GM18517 (cell line): ENCODE data around the gene ATP2B3.

Experiments
- ATAC-seq: cut with Tn5 transposase; IDR thresholded peaks from one replicate; pipeline ENCODE4 v1.9.1; 2021; ENCODE audit warnings: mild to moderate bottlenecking, moderate library complexity; ENCODE audit not compliant: unreplicated experiment

ATP2B3 gene

DNA sequence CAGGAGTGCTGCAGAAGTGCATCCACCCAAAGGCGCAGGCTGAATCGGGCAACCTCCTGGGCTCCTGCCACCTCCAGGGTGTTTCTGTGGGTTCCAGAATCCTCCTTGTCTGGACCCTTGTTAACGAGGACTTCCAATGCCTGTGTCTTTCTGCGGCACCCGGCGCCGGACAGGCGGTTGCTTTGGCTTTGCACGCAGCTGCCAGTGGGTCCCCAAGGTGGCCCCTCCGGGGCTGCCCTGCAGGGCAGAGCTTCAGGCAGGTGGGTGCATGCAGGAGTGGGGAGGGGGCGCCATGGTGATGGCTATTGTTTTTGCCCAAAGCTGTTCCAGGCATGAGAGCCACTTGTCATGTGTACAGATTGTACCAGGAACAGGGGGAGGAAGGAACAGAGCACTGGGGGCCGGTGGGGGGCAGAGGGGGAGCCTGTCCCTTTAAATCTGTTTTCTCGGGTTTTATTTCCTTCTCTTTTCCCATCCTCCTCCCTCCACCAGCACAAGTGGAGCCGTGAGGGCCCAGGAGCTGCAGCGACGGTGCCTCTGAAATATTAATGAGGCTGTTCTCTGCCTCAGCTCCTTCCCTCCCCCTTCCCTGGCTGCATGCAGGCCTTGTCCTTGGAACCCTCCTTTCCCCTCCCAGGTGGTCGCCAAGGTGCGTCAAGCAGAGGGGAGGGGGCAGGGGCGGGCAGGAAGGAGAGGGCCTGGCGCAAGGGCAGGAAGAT lies 13.1 kb downstream of the ATP2B3 start:
- no peak for ATAC-seq

- no peak for ATAC-seq
Measured at GRCh38 chrX:153533091-153533490, 15.6 kb downstream of the ATP2B3 start.

GRCh38 chrX:153537080-153537479 lies 19.6 kb downstream of the ATP2B3 start:
- ATAC-seq = no peak

DNA sequence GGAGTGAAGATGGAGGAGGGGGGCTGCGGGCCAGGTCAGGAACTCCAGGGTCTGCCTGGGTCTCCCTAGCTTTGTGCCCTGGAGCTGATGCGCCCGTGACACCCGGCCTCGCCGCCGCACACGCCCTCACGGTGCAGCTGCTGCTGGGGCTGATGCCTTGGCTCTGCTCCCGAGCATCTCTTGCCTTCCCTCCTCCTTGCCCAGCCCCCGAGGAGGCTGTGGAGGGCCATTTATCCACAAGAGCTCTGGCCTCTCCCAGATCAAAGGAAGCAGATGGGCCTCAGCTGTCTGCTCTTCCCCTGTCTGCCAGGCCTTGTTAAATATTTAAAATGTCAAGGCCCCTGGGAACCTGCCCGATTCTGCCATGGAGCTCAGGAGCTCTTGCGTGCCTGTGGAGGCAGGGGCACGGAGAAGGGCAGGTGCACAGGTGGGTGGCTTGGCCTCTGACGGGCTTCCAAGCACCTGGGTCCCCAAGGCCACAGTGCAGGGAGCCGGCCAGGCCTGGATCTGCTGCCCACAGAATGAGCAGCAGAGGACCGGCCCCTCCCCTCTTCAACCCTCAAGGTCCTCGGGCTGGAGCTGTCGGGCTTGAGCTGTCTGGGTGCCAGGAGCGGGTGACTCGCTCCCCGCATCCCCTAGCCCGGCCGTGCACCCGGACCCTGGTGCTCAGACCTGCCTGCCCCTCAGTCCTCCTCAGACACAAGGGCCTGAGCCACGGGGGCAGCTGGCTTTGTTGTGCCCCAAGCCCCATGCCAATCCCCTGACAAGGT lies 20.3 kb downstream of the ATP2B3 start:
- no peak for ATAC-seq

DNA sequence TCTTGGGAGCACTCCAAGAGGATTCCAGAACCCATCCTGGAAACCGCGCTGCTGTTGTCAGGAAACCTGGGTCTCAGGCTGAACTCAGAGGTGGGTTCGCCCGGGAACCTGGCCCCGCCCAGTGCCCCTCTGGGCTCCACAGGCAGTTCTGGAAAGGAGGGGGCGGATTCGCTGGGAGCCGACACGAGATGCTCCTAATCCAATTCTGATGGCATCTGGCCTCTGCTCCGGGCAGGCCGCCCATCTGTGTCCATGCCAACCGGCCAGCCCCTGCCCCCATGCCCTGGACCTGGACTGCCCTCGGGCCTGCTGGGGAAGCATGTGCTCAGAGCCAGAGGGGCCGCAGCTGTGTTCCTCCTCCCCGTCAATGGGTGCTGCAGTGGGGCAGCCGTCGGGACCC lies 21.0 kb downstream of the ATP2B3 start:
- no peak for ATAC-seq

- peak; percentile 70 for ATAC-seq
Measured at GRCh38 chrX:153539171-153539978, 21.9 kb downstream of the ATP2B3 start.

DNA sequence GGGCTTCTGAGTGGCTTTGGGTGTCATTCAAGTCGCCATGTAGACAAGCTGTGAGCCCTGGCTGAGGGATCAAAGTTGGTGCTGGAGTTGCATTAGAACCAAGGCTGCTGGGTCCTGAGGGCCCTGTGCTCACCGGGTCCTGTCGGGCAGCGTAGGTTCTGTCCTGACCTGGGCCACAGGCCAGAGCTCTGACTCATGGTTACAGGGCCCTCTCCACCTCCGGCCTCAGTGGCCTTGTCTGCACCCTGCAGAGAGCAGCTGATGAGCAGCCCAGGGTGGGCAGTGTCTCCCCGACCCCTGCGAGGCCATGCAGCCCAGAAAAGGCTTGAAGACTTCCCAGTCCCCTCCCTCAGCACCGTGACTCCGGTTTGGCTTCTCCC lies 22.5 kb downstream of the ATP2B3 start:
- no peak for ATAC-seq

DNA sequence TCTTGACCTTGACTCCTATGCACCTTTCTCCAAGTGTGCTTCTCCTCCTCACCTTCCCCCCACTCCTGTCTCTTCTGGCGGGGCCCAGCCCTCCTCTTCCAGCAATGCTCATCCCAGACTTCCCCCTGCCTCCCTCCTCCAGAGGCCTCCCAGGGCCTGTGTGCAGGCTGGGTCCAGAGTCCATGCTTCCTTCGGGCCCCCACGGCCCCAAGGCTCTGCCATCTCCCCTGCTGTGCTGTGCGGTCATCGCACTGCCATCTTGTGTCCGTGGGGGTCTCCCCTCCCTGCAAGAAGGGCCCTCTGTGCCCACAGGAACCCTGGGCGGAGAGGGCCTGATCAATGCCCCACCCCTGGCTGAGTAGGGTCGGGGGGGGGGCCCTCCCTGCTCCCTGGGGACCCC lies 27.3 kb downstream of the ATP2B3 start:
- no peak for ATAC-seq

GRCh38 chrX:153546386-153546785 lies 28.9 kb downstream of the ATP2B3 start:
- no peak for ATAC-seq

- no peak for ATAC-seq
Measured at GRCh38 chrX:153547195-153547594, 29.8 kb downstream of the ATP2B3 start.

- ATAC-seq = no peak
Measured at GRCh38 chrX:153549231-153549630, 31.8 kb downstream of the ATP2B3 start.

DNA sequence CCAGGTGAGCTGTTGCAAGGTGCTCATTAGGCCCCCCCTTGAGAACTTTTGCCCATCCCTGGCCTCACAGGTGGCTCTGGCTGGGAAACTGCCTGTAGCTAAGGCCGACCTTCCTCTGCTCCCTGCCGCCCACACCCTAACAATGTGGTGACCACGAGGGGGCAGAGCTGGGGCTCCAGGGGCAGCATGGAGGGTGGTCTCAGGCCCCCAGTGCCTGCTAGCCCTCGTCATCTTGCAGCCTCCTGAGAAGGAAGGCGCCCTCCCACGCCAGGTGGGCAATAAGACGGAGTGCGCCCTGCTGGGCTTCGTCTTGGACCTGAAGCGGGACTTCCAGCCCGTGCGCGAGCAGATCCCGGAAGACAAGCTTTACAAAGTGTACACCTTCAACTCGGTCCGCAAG lies 32.4 kb downstream of the ATP2B3 start:
- no peak for ATAC-seq

- ATAC-seq = no peak
Measured at GRCh38 chrX:153551135-153551534, 33.7 kb downstream of the ATP2B3 start.

GRCh38 chrX:153554519-153555167 lies 37.2 kb downstream of the ATP2B3 start:
- no peak for ATAC-seq

DNA sequence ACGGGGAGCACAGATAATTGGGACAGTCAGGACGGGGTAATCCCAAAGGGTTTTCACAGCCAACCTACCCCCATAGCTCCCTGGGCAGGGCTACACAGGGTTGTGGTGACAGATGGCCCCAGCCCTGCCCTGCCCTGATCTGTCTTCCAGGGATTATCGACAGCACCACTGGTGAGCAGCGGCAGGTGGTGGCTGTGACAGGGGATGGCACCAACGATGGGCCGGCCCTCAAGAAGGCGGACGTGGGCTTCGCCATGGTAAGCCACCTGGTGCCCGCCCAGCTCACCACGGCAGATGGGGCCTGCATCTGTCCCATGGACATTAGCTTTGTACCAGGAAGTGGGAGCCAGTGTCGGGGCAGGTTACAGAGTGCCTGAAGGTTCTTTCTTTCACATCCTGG lies 39.3 kb downstream of the ATP2B3 start:
- ATAC-seq = no peak

DNA sequence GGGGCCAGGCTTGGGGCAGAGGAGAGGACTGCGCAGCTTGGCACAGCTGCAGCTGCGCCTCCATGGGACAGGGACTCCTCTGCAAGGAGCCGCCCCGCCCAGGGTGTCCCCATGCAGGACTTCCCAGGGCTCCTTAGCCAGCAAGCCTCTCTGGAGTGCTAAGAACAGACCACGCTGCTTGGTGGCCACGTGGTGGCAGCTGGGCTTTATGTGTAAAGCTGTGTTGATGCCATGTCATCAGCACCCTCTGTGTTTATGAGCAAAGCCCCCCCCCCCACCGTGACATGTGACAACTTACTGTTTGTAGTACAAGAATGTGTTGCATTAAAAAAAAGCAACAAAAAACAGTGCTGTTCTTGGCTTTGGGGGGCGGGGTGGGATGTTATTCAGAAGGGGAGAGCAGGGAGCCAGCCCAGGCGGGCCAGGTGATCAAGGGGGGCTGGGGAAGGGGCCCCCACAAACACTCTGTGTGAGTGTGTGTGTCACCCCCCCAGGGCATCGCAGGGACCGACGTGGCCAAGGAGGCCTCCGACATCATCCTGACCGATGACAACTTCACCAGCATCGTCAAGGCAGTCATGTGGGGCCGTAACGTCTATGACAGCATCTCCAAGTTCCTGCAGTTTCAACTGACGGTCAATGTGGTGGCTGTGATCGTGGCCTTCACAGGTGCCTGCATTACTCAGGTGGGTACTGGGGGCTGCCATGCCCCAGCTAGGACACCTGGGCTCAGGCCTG lies 40.3 kb downstream of the ATP2B3 start:
- no peak for ATAC-seq

- no peak for ATAC-seq
Measured at GRCh38 chrX:153560000-153560399, 42.6 kb downstream of the ATP2B3 start.

DNA sequence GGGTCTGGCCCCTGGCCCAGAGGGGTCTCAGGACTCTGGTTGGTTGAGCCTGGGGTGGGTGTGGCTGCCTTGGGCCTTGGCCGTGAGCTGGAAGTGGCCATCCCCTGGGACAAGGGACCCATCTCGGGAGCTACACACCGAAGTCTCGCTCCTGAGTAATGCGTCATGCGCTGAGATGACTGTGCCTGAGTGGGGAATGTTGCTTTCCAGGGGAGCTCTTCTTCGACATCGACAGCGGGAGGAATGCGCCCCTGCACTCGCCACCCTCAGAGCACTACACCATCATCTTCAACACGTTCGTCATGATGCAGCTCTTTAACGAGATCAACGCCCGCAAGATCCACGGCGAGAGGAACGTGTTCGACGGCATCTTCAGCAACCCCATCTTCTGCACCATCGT lies 43.0 kb downstream of the ATP2B3 start:
- no peak for ATAC-seq

- ATAC-seq = no peak
Measured at GRCh38 chrX:153561337-153561736, 43.9 kb downstream of the ATP2B3 start.

DNA sequence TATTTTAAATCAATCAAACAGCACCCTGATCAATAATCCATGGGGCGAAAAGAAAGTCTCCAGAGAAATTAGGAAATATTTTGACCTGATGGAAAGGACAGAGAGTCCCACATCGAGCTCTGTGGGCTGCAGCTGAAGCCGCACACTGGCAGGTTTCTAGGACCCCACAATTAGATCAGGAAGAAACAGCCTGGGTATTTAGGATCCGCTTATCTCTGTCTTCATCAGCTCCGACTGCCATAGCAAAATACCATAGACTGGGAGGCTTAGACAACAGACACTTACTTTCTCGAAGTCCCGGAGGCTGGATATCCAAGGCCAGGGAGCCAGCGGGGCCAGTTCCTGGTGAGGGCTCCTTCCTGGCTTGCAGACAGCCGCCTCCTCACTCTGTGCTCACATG lies 45.1 kb downstream of the ATP2B3 start:
- no peak for ATAC-seq
